Left lung (tissue), 10 donors: ENCODE data around the gene UBE2J2. TPM values are rescaled to one million over a fixed set of nuclear protein-coding genes. Genes with fewer than 3 reads are reported as not detected.

Experiments
- ATAC-seq: fragments of 200-7000 bp; cut with Tn5 transposase; one replicate; pipeline ENCODE4 v1.9.1; 2020; ENCODE audit warnings: moderate library complexity
- DNase-seq, 4 donors: peaks; one replicate each; pipeline ENCODE4 v3.0.0-alpha.2; 2013 to 2020
- H3K27ac ChIP-seq, 2 donors: fragments of 200-600 bp; sonication (generic) in 1 of 2; one replicate each; pipeline versions ENCODE4 v1.5.0 to v1.8.0; 2020 to 2021
- H3K27me3 ChIP-seq, 2 donors: fragments of 200-600 bp; sonication (generic) in 1 of 2; one replicate each; pipeline versions ENCODE4 v1.5.0 to v1.8.0; 2020 to 2021
- H3K36me3 ChIP-seq, 2 donors: fragments of 200-600 bp; sonication (generic) in 1 of 2; one replicate each; pipeline versions ENCODE4 v1.5.0 to v1.8.0; 2020 to 2021
- H3K4me1 ChIP-seq, 2 donors: fragments of 200-600 bp; one replicate each; pipeline ENCODE4 v1.8.0; 2021
- H3K4me3 ChIP-seq, 2 donors: fragments of 200-600 bp; sonication (generic) in 1 of 2; one replicate each; pipeline versions ENCODE4 v1.5.0 to v1.8.0; 2020 to 2021; ENCODE audit warnings: mild to moderate bottlenecking in 1 of 2
- H3K9me3 ChIP-seq, 2 donors: fragments of 200-600 bp; sonication (generic) in 1 of 2; one replicate each; pipeline versions ENCODE4 v1.5.0 to v1.8.0; 2020 to 2021
- intact Hi-C, 2 donors: fragments of 100-400 bp; cut with DNase I; formaldehyde crosslinking; loops; one replicate each; pipeline versions ENCODE4 v1.11.2 to v1.14.2; 2022
- polyA plus RNA-seq, 6 donors: library from polyadenylated mRNA; unstranded; fragments of 120-200 nt; gene quantifications; one replicate each; pipeline ENCODE4 v1.2.1, GENCODE V29; 2013; ENCODE audit not compliant: insufficient read length in 6 of 6
- total RNA-seq, 2 donors: library from RNA; stranded (reverse); fragmentation: NEBNext Ultra II Directional; extraction: Animal tissue kit (Norgen Biotek cat#: 25700); gene quantifications; one replicate each; pipeline ENCODE4 v1.2.1, GENCODE V29; 2021
- TF ChIP-seq, protein P1 (sequence below), 2 donors: fragments of 200-600 bp; sonication (generic) in 1 of 2; IDR thresholded peaks; one replicate each; pipeline versions ENCODE4 v1.5.0 to v1.8.0; 2021; ENCODE audit warnings: antibody characterized with exemption in 2 of 2
- donor health status: DM: no; HTN: yes; CAD: no.
- donor health status: DM: no; HTN: no; CAD: no.

UBE2J2 gene
- total and polyA plus RNA-seq, 8 donors, result 42.8 to 68.6 (median 52.1) TPM

DNA sequence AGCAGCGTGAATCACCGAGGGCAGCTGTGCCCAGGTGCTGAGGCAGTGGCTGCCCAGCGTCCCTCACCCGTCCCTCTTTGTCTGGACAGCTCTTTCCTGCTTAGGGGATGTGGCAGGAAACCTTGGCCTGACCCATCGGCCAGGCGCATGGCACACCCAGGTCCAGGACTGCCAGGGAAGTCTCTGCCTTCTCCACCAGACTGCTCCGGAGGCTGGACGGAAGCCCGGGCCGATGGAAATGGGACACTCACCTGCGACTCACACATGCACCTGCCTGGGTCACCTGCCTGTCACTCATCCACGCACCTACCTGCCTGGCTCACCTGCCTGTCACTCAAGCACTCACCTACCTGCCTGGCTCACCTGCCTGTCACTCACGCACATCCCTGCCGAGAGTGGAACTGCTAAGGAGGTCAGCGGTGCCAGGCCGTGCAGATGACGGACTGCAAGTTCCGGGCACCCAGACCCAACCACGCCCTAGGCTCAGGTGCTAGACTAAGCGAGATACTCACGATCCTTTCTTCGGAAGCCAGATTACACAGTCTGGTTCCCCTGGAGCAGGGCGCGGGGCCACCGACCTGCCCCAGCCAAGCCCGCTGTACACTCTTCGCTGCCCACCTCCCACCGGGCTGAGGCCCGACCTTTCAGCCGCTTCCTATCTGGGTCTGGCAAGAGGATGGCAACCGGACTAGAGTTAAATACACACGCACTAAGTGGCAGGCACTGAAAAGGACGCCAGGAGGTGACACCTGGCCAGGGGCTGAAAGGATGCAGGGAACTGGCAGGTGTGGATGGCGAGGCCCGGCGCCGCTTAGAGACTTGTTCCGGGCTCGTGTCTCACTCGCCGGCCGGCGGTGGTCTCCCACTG, 1.1 kb downstream of the UBE2J2 start:
- Histone ChIP-seq H3K36me3 (peaks cover 0 to 14% of the 10 kb centered on the region in 2 donors), H3K27me3 (no peaks in the 10 kb centered on the region), H3K27ac (peak overlapping the region; percentile 56 to 80), H3K4me1 (peaks cover 22 to 41% of the 10 kb centered on the region in 2 donors), H3K9me3 (no peaks in the 10 kb centered on the region), H3K4me3 (peak overlapping the region; percentile 83 to 94)
- intact Hi-C loops, result no loop called here
- peak in 2 of 4 donors; percentile 59 to 85 for DNase-seq
- peak; percentile 53 for ATAC-seq
- TF ChIP-seq, protein P1, sequence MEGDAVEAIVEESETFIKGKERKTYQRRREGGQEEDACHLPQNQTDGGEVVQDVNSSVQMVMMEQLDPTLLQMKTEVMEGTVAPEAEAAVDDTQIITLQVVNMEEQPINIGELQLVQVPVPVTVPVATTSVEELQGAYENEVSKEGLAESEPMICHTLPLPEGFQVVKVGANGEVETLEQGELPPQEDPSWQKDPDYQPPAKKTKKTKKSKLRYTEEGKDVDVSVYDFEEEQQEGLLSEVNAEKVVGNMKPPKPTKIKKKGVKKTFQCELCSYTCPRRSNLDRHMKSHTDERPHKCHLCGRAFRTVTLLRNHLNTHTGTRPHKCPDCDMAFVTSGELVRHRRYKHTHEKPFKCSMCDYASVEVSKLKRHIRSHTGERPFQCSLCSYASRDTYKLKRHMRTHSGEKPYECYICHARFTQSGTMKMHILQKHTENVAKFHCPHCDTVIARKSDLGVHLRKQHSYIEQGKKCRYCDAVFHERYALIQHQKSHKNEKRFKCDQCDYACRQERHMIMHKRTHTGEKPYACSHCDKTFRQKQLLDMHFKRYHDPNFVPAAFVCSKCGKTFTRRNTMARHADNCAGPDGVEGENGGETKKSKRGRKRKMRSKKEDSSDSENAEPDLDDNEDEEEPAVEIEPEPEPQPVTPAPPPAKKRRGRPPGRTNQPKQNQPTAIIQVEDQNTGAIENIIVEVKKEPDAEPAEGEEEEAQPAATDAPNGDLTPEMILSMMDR (IDR thresholded peaks at IDR 0.05), result no peak

DNA sequence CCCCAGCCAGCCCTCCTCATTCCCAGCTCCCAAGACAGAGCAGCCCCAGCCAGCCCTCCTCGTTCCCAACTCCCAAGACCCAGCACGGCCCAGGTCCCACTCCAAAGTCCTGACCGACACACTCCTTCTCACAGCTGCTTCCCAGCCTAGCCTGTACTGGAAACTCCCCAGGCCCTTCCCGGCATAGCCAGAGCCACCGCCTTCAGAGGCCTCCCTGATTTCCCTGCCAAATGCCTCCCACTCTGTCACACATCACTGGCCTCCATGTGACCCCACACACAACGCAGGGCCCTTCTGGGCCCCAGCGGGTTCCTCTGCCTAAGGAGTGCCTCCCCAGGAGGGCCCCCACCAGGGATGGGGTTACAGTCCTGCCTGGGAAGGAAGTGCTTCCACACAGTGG, 2.8 kb downstream of the UBE2J2 start:
- Histone ChIP-seq H3K9me3 (no peaks in the 10 kb centered on the region), H3K36me3 (peaks cover 0 to 32% of the 10 kb centered on the region in 2 donors), H3K27me3 (no peaks in the 10 kb centered on the region), H3K4me3 (no peak overlapping the region), H3K27ac (no peak overlapping the region), H3K4me1 (peaks cover 22 to 41% of the 10 kb centered on the region in 2 donors)
- TF ChIP-seq, protein P1 (IDR thresholded peaks at IDR 0.05), result no peak
- DNase-seq (no peak), ATAC-seq (no peak)
- intact Hi-C loops, result no loop called here

DNA sequence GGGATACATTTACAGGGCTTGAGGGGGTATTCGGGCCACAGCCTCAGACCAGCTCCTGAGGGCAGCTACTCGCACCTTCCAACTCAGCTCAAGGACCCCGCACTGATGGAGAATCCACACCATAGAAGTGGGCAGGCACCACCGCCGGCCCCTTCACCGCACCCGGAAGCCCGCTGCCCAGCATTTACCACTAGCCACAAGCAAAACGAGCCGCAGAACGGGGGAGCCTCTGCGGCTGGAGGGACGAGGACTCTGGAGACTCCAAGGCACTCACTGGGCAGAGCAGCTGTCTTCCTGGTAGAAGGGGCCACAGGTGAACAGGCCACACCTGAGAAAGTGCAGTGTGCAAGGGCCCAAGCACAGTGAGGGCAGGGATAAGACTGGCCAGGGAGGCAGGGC, 5.4 kb downstream of the UBE2J2 start:
- H3K4me1 ChIP-seq, result peaks cover 17 to 34% of the 10 kb centered on the region in 2 donors
- intact Hi-C loops, result no loop called here
- ATAC-seq, result no peak

DNA sequence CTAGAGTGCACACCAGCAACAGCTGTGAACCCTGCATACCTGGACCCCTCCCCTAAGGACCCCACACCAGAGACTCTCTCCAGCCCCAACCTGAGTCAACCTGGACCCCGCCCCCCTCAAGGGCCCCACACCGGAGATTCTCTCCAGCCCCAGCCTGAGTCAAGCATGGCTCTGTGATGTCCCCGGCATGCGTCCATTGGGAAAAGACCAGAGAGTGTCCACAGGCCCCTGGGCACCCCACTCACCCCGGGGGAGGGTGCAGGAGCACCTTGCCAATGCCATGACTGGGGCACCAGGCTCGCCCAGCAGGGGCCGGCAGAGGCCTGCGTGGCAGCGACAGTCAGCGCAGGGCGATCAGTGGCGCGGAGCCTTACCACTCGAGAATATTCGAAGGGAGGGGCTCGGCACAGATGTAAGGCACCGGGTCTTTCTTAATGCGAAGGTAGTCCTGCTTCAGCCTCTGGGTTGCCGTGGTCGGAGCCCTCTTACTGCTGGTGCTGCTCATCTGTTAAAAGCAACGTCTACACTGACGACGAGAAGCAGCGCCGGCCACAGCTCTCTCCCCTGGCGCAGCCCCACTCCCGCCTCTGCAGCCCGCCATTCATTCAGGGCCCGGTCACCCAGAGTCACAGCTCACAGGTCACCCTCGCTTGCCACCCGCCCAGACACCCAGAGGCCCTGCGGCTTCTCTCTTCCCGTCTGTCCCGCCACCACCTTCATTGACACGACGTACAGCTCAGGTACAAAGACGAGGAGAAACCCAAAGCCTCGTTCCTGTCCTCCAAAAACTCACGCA, 6.0 kb downstream of the UBE2J2 start:
- Histone ChIP-seq H3K4me1 (peaks cover 15 to 29% of the 10 kb centered on the region in 2 donors), H3K4me3 (no peak overlapping the region), H3K27me3 (no peaks in the 10 kb centered on the region), H3K9me3 (no peaks in the 10 kb centered on the region), H3K27ac (no peak overlapping the region), H3K36me3 (peaks cover 0 to 61% of the 10 kb centered on the region in 2 donors)
- TF ChIP-seq, protein P1 (IDR thresholded peaks at IDR 0.05), result no peak
- DNase-seq, result no peak
- no peak for ATAC-seq
- intact Hi-C loops, result no loop called here

More for the DNA sequence above, 5.4 kb downstream of the UBE2J2 start:
- no peak overlapping the region for H3K4me3 ChIP-seq
- no peak overlapping the region for H3K27ac ChIP-seq
- DNase-seq, result no peak
- peaks cover 0 to 55% of the 10 kb centered on the region in 2 donors for H3K36me3 ChIP-seq
- H3K9me3 ChIP-seq, result no peaks in the 10 kb centered on the region
- TF ChIP-seq, protein P1 (IDR thresholded peaks at IDR 0.05), result no peak
- H3K27me3 ChIP-seq, result no peaks in the 10 kb centered on the region

DNA sequence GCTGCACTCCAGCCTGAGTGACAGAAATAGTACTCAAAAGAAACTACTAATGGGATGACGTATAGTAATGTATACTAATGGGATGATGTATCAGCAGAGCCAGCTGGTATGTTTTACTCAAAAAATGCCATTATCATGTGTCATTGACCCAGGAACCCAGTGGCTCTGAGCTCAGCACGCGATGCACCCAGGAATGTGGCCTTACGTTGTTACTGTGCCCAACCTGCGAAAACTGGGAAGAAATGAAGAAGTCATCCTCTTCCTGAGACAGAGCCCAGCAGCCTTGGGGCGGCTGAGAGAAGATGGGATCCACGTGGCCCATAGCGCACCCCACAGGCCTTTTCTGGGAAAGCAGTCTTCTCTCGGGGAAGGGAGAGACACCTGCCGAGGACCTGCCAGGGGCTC, 8.8 kb downstream of the UBE2J2 start:
- Histone ChIP-seq H3K36me3 (peaks cover 0 to 89% of the 10 kb centered on the region in 2 donors), H3K27me3 (no peaks in the 10 kb centered on the region), H3K9me3 (no peaks in the 10 kb centered on the region), H3K4me3 (no peak overlapping the region), H3K4me1 (peaks cover 0 to 10% of the 10 kb centered on the region in 2 donors), H3K27ac (no peak overlapping the region)
- no peak for DNase-seq
- intact Hi-C loops, result no loop called here
- TF ChIP-seq, protein P1 (IDR thresholded peaks at IDR 0.05), result no peak
- ATAC-seq, result no peak
